ENCODE measurements around the gene PIP5K1A.
"Not testable (repeated sequence)": the region's sequence is repeated elsewhere in the genome, so short reads cannot be mapped to it uniquely, and the experiment has no call there.

Gene PIP5K1A

DNA sequence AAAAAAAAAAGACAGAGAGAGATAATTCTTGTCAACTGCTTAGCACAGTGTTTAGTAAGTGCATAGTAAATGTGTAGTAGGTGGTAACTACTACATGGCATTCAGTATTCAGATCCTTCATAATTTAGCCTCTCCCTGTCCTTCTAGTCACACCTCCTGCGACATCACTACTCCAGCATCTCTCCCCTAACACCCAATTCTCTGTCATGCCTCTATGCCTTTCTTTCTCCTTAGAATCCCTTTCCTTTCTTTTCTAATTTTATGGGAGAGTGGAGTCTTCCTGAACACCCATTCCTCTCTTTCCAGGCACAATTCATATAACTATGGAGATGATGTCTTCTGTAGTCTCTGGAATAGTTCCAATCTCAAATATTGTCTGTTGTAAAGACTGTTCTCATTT is 4.5 kb upstream of the PIP5K1A start:
- H3K4me3 ChIP-seq (ENCODE audit: low read length) = no peak overlapping the region
- H3K27me3 ChIP-seq (ENCODE audit: control insufficient read depth, insufficient read depth, low read length) = no peaks in the 10 kb centered on the region
- no peak overlapping the region for H3K4me2 ChIP-seq (ENCODE audit: low read length)
- H3K4me1 ChIP-seq (ENCODE audit: control insufficient read depth, insufficient read depth, low read length) = peaks cover 30% of the 10 kb centered on the region
- no peaks in the 10 kb centered on the region for H3K9me3 ChIP-seq (replicated peaks; ENCODE audit: low read length)
- H3K36me3 ChIP-seq (ENCODE audit: insufficient read depth, low read length) = no peaks in the 10 kb centered on the region
- no peak overlapping the region for H3K9ac ChIP-seq (ENCODE audit: low read depth, low read length)

DNA sequence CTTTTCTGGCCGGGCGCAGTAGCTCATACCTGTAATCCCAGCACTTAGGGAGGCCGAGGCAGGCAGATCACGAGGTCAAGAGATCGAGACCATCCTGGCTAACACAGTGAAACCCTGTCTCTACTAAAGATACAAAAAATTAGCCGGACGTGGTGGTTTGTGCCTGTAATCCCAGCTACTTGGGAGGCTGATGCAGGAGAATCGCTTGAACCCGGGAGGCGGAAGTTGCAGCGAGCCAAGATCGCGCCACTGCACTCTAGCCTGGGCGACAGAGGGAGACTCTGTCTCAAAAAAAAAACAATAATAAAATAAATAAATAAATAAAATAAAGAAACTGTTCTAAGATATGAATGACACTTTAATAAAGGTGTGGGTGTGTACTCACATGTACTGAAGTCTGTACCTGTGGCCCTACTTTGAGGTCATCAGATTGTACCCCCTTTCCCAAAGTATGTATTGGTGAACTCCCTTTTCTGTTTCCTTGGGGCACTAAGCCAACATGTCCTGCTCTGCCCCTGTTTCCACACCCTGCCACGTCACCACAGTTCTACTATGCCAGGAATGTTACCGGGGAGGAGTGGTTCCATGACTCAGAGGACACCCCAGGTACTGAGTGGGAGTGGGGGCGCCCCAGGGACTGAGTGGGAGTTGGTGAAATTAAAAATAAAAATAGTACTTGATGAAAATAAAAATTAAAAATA is 3.3 kb upstream of the PIP5K1A start:
- H3K9ac ChIP-seq (ENCODE audit: low read depth, low read length) = peak overlapping the region; percentile 77
- H3K4me1 ChIP-seq (ENCODE audit: control insufficient read depth, insufficient read depth, low read length) = peaks cover 24% of the 10 kb centered on the region
- H3K9me3 ChIP-seq (replicated peaks; ENCODE audit: low read length); H3K36me3 ChIP-seq (ENCODE audit: insufficient read depth, low read length); H3K4me3 ChIP-seq (ENCODE audit: low read length); H3K27me3 ChIP-seq (ENCODE audit: control insufficient read depth, insufficient read depth, low read length): not testable (repeated sequence)
- H3K4me2 ChIP-seq (ENCODE audit: low read length) = peak overlapping the region; percentile 51

DNA sequence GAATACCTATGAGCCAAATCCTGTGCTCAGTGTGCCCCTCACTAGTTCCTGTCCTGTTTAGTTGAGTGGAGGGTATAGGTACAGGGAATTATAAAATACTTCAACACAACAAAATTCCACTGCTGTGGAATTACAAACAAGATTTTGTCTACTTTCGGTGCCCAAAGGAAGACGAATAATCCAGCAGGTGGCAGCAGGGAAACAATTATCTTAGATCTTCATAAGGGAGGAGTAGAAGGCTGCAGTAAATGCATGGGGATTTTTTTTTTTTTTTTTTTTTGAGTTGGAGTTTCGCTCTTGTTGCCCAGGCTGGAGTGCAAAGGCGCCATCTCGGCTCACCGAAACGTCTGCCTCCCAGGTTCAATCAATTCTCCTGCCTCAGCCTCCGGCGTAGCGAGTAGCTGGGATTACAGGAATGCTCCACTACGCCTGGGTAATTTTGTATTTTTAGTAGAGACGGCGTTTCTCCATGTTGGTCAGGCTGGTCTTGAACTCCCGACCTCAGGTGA is 2.0 kb upstream of the PIP5K1A start:
- H3K9me3 ChIP-seq (replicated peaks; ENCODE audit: low read length) = no peaks in the 10 kb centered on the region
- H3K9ac ChIP-seq (ENCODE audit: low read depth, low read length) = peak overlapping the region; percentile 77
- H3K4me2 ChIP-seq (ENCODE audit: low read length) = peak overlapping the region; percentile 71
- peak overlapping the region; percentile 47 for H3K4me3 ChIP-seq (ENCODE audit: low read length)
- H3K36me3 ChIP-seq (ENCODE audit: insufficient read depth, low read length) = no peaks in the 10 kb centered on the region
- peaks cover 27% of the 10 kb centered on the region for H3K4me1 ChIP-seq (ENCODE audit: control insufficient read depth, insufficient read depth, low read length)
- H3K27me3 ChIP-seq (ENCODE audit: control insufficient read depth, insufficient read depth, low read length) = no peaks in the 10 kb centered on the region

DNA sequence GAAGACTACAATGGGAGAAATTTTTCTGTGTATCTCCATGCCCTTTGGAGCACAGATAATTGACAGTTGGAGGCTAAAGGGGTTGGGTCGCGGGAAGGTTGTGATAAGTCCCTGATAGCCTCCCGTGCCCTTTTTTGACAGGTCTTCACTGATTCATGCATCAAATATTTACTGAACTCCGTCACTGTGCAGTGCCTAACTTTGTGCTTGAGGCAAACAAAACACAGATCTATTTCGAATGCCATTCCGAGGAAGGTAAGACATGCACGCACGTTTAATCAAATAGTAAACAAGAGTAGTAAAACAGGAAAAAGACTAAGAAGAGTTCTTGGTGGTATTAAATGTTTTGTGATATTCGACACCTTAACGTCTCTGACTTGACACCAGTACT is 494 bp upstream of the PIP5K1A start:
- Histone ChIP-seq H3K4me3 (ENCODE audit: low read length) (peak overlapping the region; percentile 85), H3K36me3 (ENCODE audit: insufficient read depth, low read length) (peaks cover 11% of the 10 kb centered on the region), H3K4me1 (ENCODE audit: control insufficient read depth, insufficient read depth, low read length) (peaks cover 36% of the 10 kb centered on the region), H3K4me2 (ENCODE audit: low read length) (peak overlapping the region; percentile 90), H3K9me3 (replicated peaks; ENCODE audit: low read length) (no peaks in the 10 kb centered on the region), H3K9ac (ENCODE audit: low read depth, low read length) (peak overlapping the region; percentile 99), H3K27me3 (ENCODE audit: control insufficient read depth, insufficient read depth, low read length) (no peaks in the 10 kb centered on the region)

DNA sequence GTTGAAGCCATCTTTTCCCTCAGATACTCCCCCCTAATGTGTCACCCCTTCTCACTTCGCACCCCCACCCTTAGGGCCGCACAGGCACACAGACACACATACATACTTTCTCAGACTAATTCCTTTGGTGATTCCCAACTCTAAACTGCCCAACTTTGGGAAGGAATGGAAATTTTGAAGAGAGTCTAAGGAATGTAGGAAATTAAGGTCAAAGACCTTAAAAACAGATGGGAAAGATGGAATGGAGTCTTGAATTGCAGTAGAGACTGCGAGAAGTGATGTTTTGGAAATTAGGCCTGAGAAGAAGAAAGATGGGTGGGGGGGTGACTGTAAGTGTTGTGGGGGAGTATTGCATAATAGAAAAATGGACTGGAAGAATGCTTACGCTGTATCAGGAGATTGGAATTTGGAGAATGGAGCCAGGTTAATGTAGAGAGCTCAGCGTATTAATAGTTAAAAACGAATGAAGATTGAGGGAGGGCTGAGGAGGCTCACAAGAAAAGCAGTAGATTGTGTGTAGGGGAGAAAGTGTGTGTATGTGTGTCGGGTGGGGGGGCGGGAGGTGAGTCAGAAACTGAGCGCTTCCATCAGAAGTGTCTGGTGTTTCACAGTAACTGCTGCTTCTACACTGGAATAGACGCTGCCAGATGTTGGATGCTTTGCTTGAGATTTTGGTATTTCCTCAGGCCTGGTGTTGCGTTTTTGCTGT is 1.7 kb downstream of the PIP5K1A start:
- H3K4me1 ChIP-seq (ENCODE audit: control insufficient read depth, insufficient read depth, low read length) = peaks cover 24% of the 10 kb centered on the region
- H3K4me3 ChIP-seq (ENCODE audit: low read length) = peak overlapping the region; percentile 85
- H3K4me2 ChIP-seq (ENCODE audit: low read length) = peak overlapping the region; percentile 90
- H3K27me3 ChIP-seq (ENCODE audit: control insufficient read depth, insufficient read depth, low read length) = no peaks in the 10 kb centered on the region
- H3K9me3 ChIP-seq (replicated peaks; ENCODE audit: low read length) = no peaks in the 10 kb centered on the region
- H3K36me3 ChIP-seq (ENCODE audit: insufficient read depth, low read length) = peaks cover 14% of the 10 kb centered on the region
- peak overlapping the region; percentile 99 for H3K9ac ChIP-seq (ENCODE audit: low read depth, low read length)

DNA sequence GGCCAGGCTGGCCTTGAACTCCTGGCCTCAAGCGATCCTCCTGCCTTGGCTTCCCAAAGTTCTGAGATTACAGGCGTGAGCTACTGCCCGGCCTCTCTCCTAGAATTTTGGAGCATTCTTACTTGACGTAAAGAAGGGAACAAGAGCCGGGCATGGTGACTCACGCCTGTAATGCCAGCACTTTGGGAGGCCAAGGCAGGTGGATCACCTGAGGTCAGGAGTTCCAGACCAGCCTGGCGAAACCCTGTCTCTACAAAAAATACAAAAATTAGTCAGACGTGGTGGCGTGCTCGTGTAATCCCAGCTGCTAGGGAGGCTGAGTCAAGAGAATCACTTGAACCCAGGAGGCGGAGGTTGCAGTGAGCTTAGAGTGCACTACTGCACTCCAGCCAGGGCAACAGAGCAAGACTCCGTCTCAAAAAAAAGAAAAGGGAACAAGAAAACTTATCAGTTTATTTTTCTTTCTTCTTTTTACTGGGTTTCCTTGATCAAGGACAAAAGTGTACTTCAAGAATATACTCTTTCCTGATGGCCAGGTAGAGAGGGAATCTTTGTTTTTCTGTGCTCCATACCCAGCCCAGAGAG is 7.1 kb downstream of the PIP5K1A start:
- H3K27me3 ChIP-seq (ENCODE audit: control insufficient read depth, insufficient read depth, low read length); H3K9me3 ChIP-seq (replicated peaks; ENCODE audit: low read length); H3K4me3 ChIP-seq (ENCODE audit: low read length); H3K9ac ChIP-seq (ENCODE audit: low read depth, low read length); H3K4me2 ChIP-seq (ENCODE audit: low read length): not testable (repeated sequence)
- Histone ChIP-seq H3K4me1 (ENCODE audit: control insufficient read depth, insufficient read depth, low read length) (peaks cover 12% of the 10 kb centered on the region), H3K36me3 (ENCODE audit: insufficient read depth, low read length) (peaks cover 40% of the 10 kb centered on the region)

DNA sequence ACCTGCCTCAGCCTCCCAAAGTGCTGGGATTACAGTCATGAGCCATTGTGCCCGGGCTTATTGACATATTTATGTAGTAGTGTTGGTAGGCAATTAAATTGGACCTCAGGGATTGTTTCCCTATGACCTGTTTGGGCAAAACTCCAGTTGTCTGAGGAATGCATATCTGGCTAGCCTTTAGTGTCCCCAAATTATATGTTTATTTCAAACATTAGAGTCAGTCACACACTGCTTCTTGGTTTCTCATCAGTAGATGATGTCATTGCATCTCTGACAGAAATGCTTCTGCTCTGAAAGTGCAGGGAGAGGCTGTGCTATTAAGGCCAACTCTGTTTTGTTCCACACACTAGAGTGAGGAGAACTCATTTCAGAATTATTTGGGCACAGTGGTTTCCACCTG is 12.5 kb downstream of the PIP5K1A start:
- peaks cover 43% of the 10 kb centered on the region for H3K36me3 ChIP-seq (ENCODE audit: insufficient read depth, low read length)
- no peak overlapping the region for H3K4me3 ChIP-seq (ENCODE audit: low read length)

DNA sequence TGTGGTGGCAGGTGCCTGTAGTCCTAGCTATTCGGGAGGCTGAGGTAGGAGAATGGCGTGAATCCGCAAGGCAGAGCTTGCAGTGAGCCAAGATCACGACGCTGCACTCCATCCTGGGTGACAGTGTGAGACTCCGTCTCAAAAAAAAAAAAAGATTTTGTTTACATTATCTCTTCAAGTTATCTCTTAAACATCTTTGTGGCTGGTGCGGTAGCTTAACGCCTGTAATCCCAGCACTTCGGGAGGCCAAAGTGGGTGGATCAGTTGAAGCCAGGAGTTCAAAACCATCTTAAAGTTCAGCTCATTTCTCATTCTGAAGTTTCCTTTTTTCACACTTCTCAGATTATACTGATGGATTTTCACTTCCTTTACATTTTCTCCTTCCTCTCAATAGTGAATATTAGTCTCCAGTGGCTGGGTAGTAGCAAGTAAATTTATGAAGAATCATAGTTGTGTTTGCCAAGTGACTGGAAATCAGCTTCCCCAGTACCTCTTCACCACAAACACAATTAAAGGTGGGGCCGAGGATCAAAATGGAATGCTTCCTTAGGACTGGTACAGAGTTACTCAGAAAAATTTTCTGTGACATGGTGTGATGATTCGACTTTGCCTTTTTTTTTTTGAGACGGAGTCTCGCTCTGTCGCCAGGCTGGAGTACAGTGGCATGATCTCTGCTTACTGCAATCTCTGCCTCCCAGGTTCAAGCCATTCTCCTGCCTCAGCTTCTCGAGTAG is 13.8 kb downstream of the PIP5K1A start:
- H3K4me1 ChIP-seq (ENCODE audit: control insufficient read depth, insufficient read depth, low read length) = no peaks in the 10 kb centered on the region
- H3K9me3 ChIP-seq (replicated peaks; ENCODE audit: low read length) = no peaks in the 10 kb centered on the region
- H3K27me3 ChIP-seq (ENCODE audit: control insufficient read depth, insufficient read depth, low read length) = no peaks in the 10 kb centered on the region
- H3K4me2 ChIP-seq (ENCODE audit: low read length) = no peak overlapping the region
- H3K36me3 ChIP-seq (ENCODE audit: insufficient read depth, low read length) = peaks cover 45% of the 10 kb centered on the region
- no peak overlapping the region for H3K9ac ChIP-seq (ENCODE audit: low read depth, low read length)
- H3K4me3 ChIP-seq (ENCODE audit: low read length) = no peak overlapping the region

More for the DNA sequence above, 12.5 kb downstream of the PIP5K1A start:
- Histone ChIP-seq H3K9me3 (replicated peaks; ENCODE audit: low read length) (no peaks in the 10 kb centered on the region), H3K27me3 (ENCODE audit: control insufficient read depth, insufficient read depth, low read length) (no peaks in the 10 kb centered on the region), H3K9ac (ENCODE audit: low read depth, low read length) (no peak overlapping the region), H3K4me1 (ENCODE audit: control insufficient read depth, insufficient read depth, low read length) (no peaks in the 10 kb centered on the region), H3K4me2 (ENCODE audit: low read length) (no peak overlapping the region)

DNA sequence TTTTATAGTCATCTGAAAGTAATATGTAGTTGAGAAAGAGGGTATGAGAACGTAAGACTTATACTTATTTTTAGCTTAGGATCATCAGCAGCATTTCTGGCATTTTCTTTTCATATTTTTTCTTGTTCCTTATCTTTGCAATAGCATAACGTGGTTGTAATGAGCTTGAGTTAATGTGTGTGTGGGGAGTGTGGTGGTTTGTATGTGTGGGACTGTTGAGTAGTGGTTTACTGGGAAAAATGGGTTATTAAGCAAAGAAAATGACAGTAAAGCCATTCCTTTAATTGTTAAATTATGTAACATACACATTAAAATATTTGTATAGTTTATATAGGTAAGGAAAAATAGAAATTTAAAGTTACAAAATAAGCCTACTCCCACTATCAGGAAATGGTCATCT is 15.2 kb downstream of the PIP5K1A start:
- Histone ChIP-seq H3K4me1 (ENCODE audit: control insufficient read depth, insufficient read depth, low read length) (no peaks in the 10 kb centered on the region), H3K27me3 (ENCODE audit: control insufficient read depth, insufficient read depth, low read length) (no peaks in the 10 kb centered on the region), H3K4me2 (ENCODE audit: low read length) (no peak overlapping the region), H3K36me3 (ENCODE audit: insufficient read depth, low read length) (peaks cover 43% of the 10 kb centered on the region), H3K9ac (ENCODE audit: low read depth, low read length) (no peak overlapping the region), H3K9me3 (replicated peaks; ENCODE audit: low read length) (no peaks in the 10 kb centered on the region), H3K4me3 (ENCODE audit: low read length) (no peak overlapping the region)

DNA sequence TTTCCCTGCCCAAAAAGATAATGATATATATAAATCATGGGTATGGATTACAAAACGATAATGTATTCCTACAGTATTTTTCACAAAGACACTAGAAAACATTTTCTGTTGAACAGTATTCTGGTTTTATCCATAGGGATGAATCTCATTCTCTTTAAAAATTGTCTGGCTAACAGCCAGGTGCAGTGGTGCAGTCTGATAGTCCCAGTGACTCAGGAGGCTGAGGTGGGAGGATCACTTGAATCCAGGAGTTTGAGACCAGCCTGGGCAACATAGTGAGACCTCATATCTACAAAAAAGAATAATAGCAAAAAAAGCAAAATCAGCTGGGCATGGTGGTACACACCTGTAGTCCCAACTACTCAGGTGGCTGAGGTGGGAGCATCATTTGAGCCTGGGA is 23.3 kb downstream of the PIP5K1A start:
- Histone ChIP-seq H3K36me3 (ENCODE audit: insufficient read depth, low read length) (peaks cover 52% of the 10 kb centered on the region), H3K9ac (ENCODE audit: low read depth, low read length) (no peak overlapping the region), H3K4me1 (ENCODE audit: control insufficient read depth, insufficient read depth, low read length) (peaks cover 8% of the 10 kb centered on the region), H3K27me3 (ENCODE audit: control insufficient read depth, insufficient read depth, low read length) (no peaks in the 10 kb centered on the region), H3K9me3 (replicated peaks; ENCODE audit: low read length) (no peaks in the 10 kb centered on the region), H3K4me2 (ENCODE audit: low read length) (no peak overlapping the region), H3K4me3 (ENCODE audit: low read length) (no peak overlapping the region)

DNA sequence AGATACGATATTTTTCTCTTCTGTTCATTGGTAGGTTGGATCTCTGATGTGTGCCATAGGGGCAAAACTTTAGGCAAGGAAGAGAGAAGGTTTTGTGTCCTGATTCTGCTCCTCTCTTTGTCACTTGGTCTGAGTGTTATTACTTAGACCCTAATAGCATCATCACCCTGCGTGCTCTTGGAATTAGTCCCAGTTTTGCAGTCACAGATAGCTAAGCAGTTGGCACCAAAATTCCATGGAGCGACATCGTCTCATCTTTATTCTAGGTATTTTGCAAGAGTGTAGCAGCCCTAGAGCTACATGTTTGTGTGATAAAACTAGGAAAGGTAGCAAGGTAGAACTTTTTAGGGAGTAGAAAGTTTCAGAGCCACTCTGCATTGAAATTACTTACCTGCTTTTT is 23.8 kb downstream of the PIP5K1A start:
- Histone ChIP-seq H3K9ac (ENCODE audit: low read depth, low read length) (no peak overlapping the region), H3K4me1 (ENCODE audit: control insufficient read depth, insufficient read depth, low read length) (peaks cover 8% of the 10 kb centered on the region), H3K9me3 (replicated peaks; ENCODE audit: low read length) (no peaks in the 10 kb centered on the region), H3K4me3 (ENCODE audit: low read length) (no peak overlapping the region), H3K27me3 (ENCODE audit: control insufficient read depth, insufficient read depth, low read length) (no peaks in the 10 kb centered on the region), H3K4me2 (ENCODE audit: low read length) (no peak overlapping the region), H3K36me3 (ENCODE audit: insufficient read depth, low read length) (peaks cover 52% of the 10 kb centered on the region)

Measured in skeletal muscle satellite cell (primary cell).